Measurements from ENCODE around the gene CDH15.
A peak's percentile ranks its signal among the peaks of the same experiment; 100 is the strongest.
"Not testable (repeated sequence)": the region's sequence is repeated elsewhere in the genome, so short reads cannot be mapped to it uniquely, and the experiment has no call there.

Gene CDH15

GRCh38 chr16:89173174-89173921 lies 1.8 kb downstream of the CDH15 start:
- DNase-seq, result no peak

GRCh38 chr16:89174055-89174827 lies 2.7 kb downstream of the CDH15 start:
- DNase-seq, result no peak

DNA sequence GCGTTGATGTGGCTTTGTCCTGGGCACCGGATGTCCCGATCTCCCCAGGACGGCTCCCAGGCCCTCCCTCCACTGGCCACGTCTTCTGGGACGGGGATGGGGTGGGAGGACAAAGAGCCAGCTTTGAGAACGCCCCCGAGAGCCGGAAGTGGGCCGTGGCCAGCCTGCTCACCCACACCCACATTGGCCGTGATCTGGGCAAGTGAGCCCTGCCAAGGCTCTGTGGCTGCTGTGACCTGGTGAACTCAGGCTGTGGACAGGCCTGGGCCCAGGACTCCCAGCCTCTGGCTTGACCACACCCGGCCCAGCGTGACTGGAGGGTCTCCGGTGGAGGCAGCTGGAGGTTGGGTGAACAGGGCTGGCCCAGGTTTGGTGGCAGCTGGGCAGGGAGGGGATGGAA lies 3.3 kb downstream of the CDH15 start:
- DNase-seq, result no peak

DNA sequence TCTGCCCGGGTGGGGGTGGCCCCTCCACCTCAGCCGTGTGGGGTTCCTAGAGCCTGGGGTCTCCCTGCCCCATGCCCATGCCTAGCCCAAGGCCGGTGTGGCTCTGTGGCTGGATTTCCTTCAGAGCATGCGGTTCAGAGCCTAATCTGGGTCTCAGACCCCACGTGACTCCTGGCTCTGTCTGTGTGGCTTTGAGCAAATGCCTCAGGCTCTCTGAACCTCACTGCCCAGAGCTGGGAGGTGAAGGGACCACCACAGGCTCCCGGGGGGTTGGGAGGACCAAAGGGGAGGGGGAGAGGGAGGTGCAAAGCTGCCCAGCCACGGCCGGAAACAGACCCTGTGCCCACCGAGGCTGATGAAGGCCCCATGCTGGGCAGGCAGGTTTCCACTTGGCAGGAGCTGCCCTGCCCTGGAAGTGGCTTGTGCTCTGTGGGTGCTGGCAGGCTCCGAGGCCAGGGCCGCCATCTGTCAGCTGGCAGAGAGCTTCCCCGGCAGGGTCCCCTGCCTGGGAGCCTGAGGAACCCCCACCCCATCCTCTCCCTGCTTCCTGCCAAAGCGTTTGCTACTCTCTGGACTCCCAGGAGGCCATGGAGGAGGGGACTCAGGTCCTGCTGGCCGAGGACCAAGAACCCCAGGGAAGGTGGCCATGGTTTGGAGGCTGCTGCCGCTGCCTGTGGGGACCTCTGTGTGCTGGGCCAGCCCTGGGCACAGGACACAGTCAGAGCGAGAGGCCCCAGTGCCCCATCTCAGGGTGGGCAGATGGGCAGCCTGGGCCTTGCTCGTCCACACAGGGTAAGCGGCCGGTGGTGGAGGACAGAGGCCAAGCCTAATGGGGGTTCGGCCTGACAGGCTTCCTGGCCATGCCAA lies 4.0 kb downstream of the CDH15 start:
- DNase-seq, result no peak

- DNase-seq, result no peak
Observed at GRCh38 chr16:89176147-89176690, 4.7 kb downstream of the CDH15 start.

DNA sequence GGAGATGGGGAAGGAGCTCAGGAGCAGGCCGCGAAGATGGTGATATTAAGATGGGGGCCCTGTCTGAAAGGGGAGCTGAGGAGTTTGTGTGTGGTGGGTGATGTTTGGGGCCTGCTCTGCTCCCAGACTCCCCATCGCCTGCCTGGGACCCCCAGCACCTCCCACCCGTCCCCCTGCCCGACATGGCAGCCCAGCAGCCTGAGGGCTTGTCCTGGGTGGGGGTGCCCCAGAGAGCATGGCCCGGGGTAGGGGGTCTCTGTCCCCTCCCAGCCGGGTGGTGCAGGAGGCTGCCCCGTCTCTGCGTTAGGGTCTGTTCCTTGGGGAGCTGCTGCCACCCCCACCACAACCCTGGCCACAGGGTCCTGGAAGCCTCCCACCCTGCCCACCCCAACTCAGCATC lies 5.2 kb downstream of the CDH15 start:
- no peak for DNase-seq

GRCh38 chr16:89177501-89177900 lies 6.0 kb downstream of the CDH15 start:
- DNase-seq, result no peak

- no peak for DNase-seq
Observed at GRCh38 chr16:89178453-89179147, 7.1 kb downstream of the CDH15 start.

GRCh38 chr16:89179148-89179484 lies 7.6 kb downstream of the CDH15 start:
- no peak for DNase-seq

DNA sequence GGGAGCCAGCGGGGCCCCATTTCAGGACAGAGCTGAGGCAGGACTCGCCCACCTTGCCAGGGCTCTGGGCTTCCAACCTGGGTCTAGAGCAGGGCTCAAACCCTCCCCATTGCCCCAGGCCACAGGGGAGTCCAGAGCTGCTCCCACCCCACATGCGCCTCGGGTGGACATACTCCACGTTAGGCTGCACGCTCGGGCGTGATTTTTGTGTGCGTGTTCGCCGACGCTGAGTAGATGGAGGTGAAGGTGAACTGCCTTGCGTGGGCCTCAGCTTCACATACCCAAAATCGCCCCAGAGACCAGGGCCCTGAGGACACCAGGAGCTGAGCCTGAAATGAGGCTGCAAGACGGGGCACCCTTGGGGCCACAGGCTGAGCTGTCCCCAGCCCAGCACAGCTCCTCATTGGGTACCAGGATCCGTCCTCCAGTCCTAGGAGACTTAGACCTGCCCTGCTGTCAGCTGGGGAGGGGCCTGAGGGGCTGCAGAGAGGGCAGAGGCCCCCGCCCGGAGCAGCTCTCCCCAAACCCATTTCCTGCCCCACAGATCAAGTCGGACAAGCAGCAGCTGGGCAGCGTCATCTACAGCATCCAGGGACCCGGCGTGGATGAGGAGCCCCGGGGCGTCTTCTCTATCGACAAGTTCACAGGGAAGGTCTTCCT lies 8.2 kb downstream of the CDH15 start:
- DNase-seq, result no peak

- no peak for DNase-seq
Observed at GRCh38 chr16:89183463-89183862, 11.9 kb downstream of the CDH15 start.

GRCh38 chr16:89183975-89184676 lies 12.6 kb downstream of the CDH15 start:
- no peak for DNase-seq

DNA sequence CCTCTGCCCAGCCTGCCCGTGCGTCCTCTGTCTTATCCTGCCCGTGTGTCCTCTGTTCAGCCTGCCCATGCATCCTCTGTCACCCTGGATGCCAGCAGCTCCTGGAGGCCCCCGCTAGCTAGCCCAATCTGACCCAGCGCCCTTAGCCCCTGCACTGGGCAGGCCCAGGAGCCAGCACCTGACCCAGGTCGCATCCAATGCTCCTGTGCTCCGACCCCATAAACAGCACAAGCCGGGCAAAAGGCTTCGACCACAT lies 13.1 kb downstream of the CDH15 start:
- DNase-seq, result no peak

DNA sequence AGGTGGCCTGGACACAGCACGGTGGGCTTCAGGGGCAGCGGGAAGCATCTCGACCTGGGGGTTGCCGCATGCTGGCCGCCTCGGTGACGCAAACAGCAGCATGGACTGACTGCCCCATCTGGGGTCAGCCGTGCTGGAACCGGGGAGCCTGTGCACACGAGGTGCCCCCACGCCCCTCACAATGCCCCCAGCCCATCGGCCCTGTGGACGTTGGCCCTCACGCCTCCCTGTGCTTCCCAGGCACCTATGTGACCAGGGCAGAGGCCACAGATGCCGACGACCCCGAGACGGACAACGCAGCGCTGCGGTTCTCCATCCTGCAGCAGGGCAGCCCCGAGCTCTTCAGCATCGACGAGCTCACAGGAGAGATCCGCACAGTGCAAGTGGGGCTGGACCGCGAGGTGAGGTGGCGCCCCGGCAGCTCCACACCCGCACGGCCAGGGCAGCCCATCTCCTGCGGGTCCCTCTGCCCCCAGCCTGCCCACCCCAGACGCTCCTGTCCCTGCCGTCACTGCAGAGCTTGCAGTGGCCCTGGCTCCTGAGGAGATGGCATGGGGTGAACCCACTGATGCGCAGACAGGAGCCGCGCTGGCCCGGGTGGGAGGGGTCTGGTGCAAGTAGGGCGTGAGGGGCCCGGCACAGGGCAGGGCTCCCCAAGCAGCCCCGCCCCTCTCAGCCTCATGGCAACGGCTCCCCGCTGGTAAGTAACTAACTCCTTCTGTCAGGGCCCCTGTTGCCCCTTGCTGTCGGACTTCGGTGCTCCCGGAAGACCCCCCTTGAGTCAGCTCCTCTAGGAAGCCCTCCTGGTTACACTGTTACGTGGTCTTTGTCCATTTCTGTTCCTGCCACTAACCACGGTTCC lies 13.6 kb downstream of the CDH15 start:
- no peak for DNase-seq

DNA sequence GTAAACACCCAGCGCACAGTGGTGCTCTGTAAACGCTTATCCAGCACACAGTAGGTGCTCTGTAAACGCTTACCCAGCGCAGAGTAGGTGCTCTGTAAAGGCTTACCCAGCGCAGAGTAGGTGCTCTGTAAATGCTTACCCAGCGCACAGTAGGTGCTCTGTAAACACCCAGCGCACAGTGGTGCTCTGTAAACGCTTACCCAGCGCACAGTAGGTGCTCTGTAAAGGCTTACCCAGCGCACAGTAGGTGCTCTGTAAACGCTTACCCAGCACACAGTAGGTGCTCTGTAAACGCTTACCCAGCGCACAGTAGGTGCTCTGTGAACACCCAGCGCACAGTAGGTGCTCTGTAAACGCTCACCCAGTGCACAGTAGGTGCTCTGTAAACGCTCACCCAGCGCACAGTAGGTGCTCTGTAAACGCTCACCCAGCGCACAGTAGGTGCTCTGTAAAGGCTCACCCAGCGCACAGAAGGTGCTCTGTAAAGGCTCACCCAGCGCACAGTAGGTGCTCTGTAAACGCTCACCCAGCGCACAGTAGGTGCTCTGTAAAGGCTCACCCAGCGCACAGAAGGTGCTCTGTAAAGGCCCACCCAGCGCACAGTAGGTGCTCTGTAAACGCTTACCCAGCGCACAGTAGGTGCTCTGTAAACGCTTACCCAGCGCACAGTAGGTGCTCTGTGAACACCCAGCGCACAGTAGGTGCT lies 14.5 kb downstream of the CDH15 start:
- DNase-seq, result not testable (repeated sequence)

GRCh38 chr16:89186593-89187031 lies 15.1 kb downstream of the CDH15 start:
- DNase-seq, result not testable (repeated sequence)

DNA sequence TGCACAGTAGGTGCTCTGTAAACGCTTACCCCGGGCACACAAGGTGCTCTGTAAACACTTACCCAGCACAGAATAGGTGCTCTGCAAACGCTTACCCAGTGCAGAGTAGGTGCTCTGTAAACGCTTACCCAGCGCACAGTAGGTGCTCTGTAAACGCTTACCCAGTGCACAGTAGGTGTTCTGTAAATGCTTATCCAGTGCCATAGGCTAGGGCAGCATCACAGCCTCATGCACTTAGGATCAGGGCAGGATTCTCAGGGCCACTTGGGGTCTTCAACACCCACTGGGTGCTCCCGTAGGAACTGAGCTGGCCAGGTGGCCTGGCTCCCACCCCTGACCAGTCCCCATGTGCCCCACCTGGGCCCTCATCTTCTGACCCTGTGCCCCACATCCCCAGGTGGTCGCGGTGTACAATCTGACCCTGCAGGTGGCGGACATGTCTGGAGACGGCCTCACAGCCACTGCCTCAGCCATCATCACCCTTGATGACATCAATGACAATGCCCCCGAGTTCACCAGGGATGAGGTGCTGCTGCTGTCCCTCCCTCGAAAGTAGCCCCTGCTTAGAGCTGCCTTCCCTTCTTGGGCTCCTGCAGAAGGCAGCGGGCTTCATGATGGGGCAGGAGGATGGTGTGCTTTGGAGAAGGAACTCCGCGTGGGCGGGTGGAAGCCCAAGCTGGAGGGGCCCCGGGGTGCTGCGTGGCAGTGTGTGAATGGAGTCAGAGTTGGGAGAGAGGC lies 15.7 kb downstream of the CDH15 start:
- peak; percentile 40 for DNase-seq

GRCh38 chr16:89187770-89188392 lies 16.3 kb downstream of the CDH15 start:
- no peak for DNase-seq

All from RPMI8226 (cell line).